ENCODE data around the gene CCDC142. TPM values are rescaled to one million over a fixed set of nuclear protein-coding genes. Genes with fewer than 3 reads are reported as not detected.

CCDC142 gene
- total and polyA plus RNA-seq, 9 of the 15 experiments (the other 6 are each of a cell fraction or from before 2014, with no cell fraction given): 0.55 to 11.7 (median 7.2) TPM

DNA sequence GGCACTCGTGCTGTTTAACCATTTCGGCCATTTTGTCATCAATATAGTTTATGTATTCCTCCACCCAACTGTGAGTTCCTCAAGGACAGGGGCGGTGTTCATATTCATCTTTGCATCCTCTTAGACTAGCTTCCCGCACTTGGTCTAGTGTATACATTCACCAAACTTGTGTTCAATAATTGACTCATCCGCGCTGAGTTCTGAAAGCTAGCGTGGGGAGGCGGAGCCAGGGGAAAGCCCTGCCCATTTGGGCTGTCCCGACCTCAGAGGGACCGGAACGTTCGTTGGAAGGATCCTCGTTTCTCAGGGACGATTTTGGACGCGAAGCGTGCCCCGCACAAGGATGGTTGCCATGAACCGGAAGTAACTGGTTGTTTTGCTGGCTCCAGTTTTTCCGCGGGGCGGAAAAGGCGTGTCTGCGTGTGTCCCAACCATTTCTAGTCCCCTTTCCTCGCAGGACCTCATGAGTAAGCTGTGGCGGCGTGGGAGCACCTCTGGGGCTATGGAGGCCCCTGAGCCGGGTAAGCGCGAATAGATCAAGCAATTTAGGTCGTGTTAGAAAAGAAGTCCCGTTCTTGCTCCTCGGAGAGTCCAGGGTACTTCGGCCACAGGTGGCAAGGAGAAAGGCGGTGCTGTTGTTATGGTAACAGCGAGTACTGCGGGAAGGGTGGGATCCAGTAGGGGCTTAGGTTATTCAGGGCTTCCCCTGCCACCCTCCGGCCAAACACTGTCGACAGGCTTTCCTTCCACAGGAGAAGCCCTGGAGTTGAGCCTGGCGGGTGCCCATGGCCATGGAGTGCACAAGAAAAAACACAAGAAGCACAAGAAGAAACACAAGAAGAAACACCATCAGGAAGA, 27.9 kb downstream of the CCDC142 start, which contains the start of gene INO80B (continued):
- TF ChIP-seq, protein P1, sequence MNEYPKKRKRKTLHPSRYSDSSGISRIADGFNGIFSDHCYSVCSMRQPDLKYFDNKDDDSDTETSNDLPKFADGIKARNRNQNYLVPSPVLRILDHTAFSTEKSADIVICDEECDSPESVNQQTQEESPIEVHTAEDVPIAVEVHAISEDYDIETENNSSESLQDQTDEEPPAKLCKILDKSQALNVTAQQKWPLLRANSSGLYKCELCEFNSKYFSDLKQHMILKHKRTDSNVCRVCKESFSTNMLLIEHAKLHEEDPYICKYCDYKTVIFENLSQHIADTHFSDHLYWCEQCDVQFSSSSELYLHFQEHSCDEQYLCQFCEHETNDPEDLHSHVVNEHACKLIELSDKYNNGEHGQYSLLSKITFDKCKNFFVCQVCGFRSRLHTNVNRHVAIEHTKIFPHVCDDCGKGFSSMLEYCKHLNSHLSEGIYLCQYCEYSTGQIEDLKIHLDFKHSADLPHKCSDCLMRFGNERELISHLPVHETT (CRISPR knock-in tag; conservative IDR thresholded peaks at IDR 0.05 in 1 of 2, IDR thresholded peaks at IDR 0.05 in 1 of 2): peak in 1 of 2 experiments; percentile 84; a peak in 1 of 4 replicates
- TF ChIP-seq, protein P2, sequence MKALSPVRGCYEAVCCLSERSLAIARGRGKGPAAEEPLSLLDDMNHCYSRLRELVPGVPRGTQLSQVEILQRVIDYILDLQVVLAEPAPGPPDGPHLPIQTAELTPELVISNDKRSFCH (CRISPR knock-in tag; IDR thresholded peaks at IDR 0.05): no peak
- TF ChIP-seq, protein P2 (tag; IDR thresholded peaks at IDR 0.05): 0 out of 2 replicates have a peak, but pooled peaks have one; percentile 43
- peak; percentile 15; the same call in 1 of the 2 replicates for TF ChIP-seq TRIM28 (IDR thresholded peaks at IDR 0.05)
- TF ChIP-seq SPI1 (IDR thresholded peaks at IDR 0.05; ENCODE audit: borderline replicate concordance, low read depth, low read length): no peak
- TF ChIP-seq RBM17 (IDR thresholded peaks at IDR 0.05; ENCODE audit: borderline replicate concordance, low read depth, low read length): no peak
- no peak for TF ChIP-seq ZBTB1 (CRISPR knock-in tag; IDR thresholded peaks at IDR 0.05; ENCODE audit: borderline replicate concordance, low read depth)
- TF ChIP-seq, protein P3, sequence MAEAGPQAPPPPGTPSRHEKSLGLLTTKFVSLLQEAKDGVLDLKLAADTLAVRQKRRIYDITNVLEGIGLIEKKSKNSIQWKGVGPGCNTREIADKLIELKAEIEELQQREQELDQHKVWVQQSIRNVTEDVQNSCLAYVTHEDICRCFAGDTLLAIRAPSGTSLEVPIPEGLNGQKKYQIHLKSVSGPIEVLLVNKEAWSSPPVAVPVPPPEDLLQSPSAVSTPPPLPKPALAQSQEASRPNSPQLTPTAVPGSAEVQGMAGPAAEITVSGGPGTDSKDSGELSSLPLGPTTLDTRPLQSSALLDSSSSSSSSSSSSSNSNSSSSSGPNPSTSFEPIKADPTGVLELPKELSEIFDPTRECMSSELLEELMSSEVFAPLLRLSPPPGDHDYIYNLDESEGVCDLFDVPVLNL (CRISPR knock-in tag; IDR thresholded peaks at IDR 0.05; ENCODE audit: low read depth): no peak
- TF ChIP-seq, protein P4, sequence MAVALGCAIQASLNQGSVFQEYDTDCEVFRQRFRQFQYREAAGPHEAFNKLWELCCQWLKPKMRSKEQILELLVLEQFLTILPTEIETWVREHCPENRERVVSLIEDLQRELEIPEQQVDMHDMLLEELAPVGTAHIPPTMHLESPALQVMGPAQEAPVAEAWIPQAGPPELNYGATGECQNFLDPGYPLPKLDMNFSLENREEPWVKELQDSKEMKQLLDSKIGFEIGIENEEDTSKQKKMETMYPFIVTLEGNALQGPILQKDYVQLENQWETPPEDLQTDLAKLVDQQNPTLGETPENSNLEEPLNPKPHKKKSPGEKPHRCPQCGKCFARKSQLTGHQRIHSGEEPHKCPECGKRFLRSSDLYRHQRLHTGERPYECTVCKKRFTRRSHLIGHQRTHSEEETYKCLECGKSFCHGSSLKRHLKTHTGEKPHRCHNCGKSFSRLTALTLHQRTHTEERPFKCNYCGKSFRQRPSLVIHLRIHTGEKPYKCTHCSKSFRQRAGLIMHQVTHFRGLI (CRISPR knock-in tag; IDR thresholded peaks at IDR 0.05): no peak
- TF ChIP-seq ILF3 (IDR thresholded peaks at IDR 0.05; ENCODE audit: borderline replicate concordance): no peak
- TF ChIP-seq, protein P5, sequence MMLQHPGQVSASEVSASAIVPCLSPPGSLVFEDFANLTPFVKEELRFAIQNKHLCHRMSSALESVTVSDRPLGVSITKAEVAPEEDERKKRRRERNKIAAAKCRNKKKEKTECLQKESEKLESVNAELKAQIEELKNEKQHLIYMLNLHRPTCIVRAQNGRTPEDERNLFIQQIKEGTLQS (IDR thresholded peaks at IDR 0.05): peak; percentile 48; the same call in 1 of the 2 replicates
- TF ChIP-seq, protein P5 (CRISPR knock-in tag; conservative IDR thresholded peaks at IDR 0.05): peak; percentile 86; the same call in 1 of the 2 replicates
- TF ChIP-seq COPS2 (conservative IDR thresholded peaks at IDR 0.05): no peak
- TF ChIP-seq, protein P6, sequence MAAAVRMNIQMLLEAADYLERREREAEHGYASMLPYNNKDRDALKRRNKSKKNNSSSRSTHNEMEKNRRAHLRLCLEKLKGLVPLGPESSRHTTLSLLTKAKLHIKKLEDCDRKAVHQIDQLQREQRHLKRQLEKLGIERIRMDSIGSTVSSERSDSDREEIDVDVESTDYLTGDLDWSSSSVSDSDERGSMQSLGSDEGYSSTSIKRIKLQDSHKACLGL (CRISPR knock-in tag; IDR thresholded peaks at IDR 0.05; ENCODE audit: borderline replicate concordance, poor library complexity, severe bottlenecking): peak; percentile 76
- TF ChIP-seq CBX1 (IDR thresholded peaks at IDR 0.05; ENCODE audit: low read depth): no peak
- TF ChIP-seq GTF2E2 (tag; IDR thresholded peaks at IDR 0.05): no peak
- 0 out of 4 replicates have a peak, but pooled peaks of 1 of the 2 experiments have one; percentile 39 for TF ChIP-seq ETV6 (IDR thresholded peaks at IDR 0.05; ENCODE audit: borderline replicate concordance in 1 of 2, low read depth in 2 of 2, low read length in 1 of 2)
- no peak for TF ChIP-seq ETV6 (CRISPR knock-in tag; IDR thresholded peaks at IDR 0.05; ENCODE audit: borderline replicate concordance)
- TF ChIP-seq ARID2 (IDR thresholded peaks at IDR 0.05): no peak
- TF ChIP-seq SMARCE1 (IDR thresholded peaks at IDR 0.05): no peak
- TF ChIP-seq SMC3 (conservative IDR thresholded peaks at IDR 0.05; ENCODE audit: insufficient read depth, low read depth, low read length): no peak

Data from K562 (cell line).